Measurements from ENCODE around the gene CD1D. TPM values are rescaled to one million over a fixed set of nuclear protein-coding genes. Genes with fewer than 3 reads are reported as not detected.
"Not testable (repeated sequence)": the region's sequence is repeated elsewhere in the genome, so short reads cannot be mapped to it uniquely, and the experiment has no call there.

The CD1D gene
- polyA plus RNA-seq, 2 donors, result 0.27 to 0.47 TPM

- H3K4me3 ChIP-seq (ENCODE audit: low read depth in 1 of 2, low read length in 2 of 2), result no peak overlapping the region
- no peaks in the 10 kb centered on the region for H3K36me3 ChIP-seq (ENCODE audit: control insufficient read depth in 2 of 2, insufficient read depth in 2 of 2, low read length in 1 of 2)
- 54 to 71% methylated on average over 1 of the region's 1 CpG for WGBS, 2 donors
- no peak overlapping the region for H3K27ac ChIP-seq (ENCODE audit: low read depth in 2 of 2, low read length in 1 of 2)
- peaks cover 0 to 3% of the 10 kb centered on the region in 2 donors for H3K4me1 ChIP-seq (ENCODE audit: control insufficient read depth in 2 of 2, insufficient read depth in 2 of 2, low read length in 1 of 2)
- no peaks in the 10 kb centered on the region for H3K9me3 ChIP-seq (ENCODE audit: control insufficient read depth in 2 of 2, insufficient read depth in 1 of 2, low read depth in 1 of 2, low read length in 1 of 2)
- H3K27me3 ChIP-seq (ENCODE audit: control insufficient read depth in 1 of 2, insufficient read depth in 2 of 2, low read length in 2 of 2), result no peaks in the 10 kb centered on the region
Observed at GRCh38 chr1:158208586-158209116, 28.0 kb downstream of the CD1D start.

- WGBS, 2 donors, result 70 to 71% methylated on average over 10 of the region's 10 CpGs
- no peaks in the 10 kb centered on the region for H3K27me3 ChIP-seq (ENCODE audit: control insufficient read depth in 1 of 2, insufficient read depth in 2 of 2, low read length in 2 of 2)
- H3K36me3 ChIP-seq (ENCODE audit: control insufficient read depth in 2 of 2, insufficient read depth in 2 of 2, low read length in 1 of 2), result no peaks in the 10 kb centered on the region
Observed at GRCh38 chr1:158212320-158212719, 31.6 kb downstream of the CD1D start.

GRCh38 chr1:158223445-158223844 is 42.8 kb downstream of the CD1D start:
- H3K27ac ChIP-seq (ENCODE audit: low read depth in 2 of 2, low read length in 1 of 2); H3K36me3 ChIP-seq (ENCODE audit: control insufficient read depth in 2 of 2, insufficient read depth in 2 of 2, low read length in 1 of 2); H3K9me3 ChIP-seq (ENCODE audit: control insufficient read depth in 2 of 2, insufficient read depth in 1 of 2, low read depth in 1 of 2, low read length in 1 of 2); H3K4me3 ChIP-seq (ENCODE audit: low read depth in 1 of 2, low read length in 2 of 2); H3K27me3 ChIP-seq (ENCODE audit: control insufficient read depth in 1 of 2, insufficient read depth in 2 of 2, low read length in 2 of 2); H3K4me1 ChIP-seq (ENCODE audit: control insufficient read depth in 2 of 2, insufficient read depth in 2 of 2, low read length in 1 of 2): not testable (repeated sequence)

More at GRCh38 chr1:158212320-158212719, 31.6 kb downstream of the CD1D start:
- H3K9me3 ChIP-seq (ENCODE audit: control insufficient read depth in 2 of 2, insufficient read depth in 1 of 2, low read depth in 1 of 2, low read length in 1 of 2), result peaks cover 0 to 2% of the 10 kb centered on the region in 2 donors
- H3K4me3 ChIP-seq (ENCODE audit: low read depth in 1 of 2, low read length in 2 of 2), result no peak overlapping the region
- peaks cover 0 to 3% of the 10 kb centered on the region in 2 donors for H3K4me1 ChIP-seq (ENCODE audit: control insufficient read depth in 2 of 2, insufficient read depth in 2 of 2, low read length in 1 of 2)
- H3K27ac ChIP-seq (ENCODE audit: low read depth in 2 of 2, low read length in 1 of 2), result no peak overlapping the region

- WGBS, 2 donors, result 56 to 70% methylated on average over 2 of the region's 2 CpGs
- H3K27ac ChIP-seq (ENCODE audit: low read depth in 2 of 2, low read length in 1 of 2), result no peak overlapping the region
- no peaks in the 10 kb centered on the region for H3K9me3 ChIP-seq (ENCODE audit: control insufficient read depth in 2 of 2, insufficient read depth in 1 of 2, low read depth in 1 of 2, low read length in 1 of 2)
- no peaks in the 10 kb centered on the region for H3K4me1 ChIP-seq (ENCODE audit: control insufficient read depth in 2 of 2, insufficient read depth in 2 of 2, low read length in 1 of 2)
- H3K36me3 ChIP-seq (ENCODE audit: control insufficient read depth in 2 of 2, insufficient read depth in 2 of 2, low read length in 1 of 2), result no peaks in the 10 kb centered on the region
- no peak overlapping the region for H3K4me3 ChIP-seq (ENCODE audit: low read depth in 1 of 2, low read length in 2 of 2)
- H3K27me3 ChIP-seq (ENCODE audit: control insufficient read depth in 1 of 2, insufficient read depth in 2 of 2, low read length in 2 of 2), result no peaks in the 10 kb centered on the region
Observed at GRCh38 chr1:158227904-158228623, 47.4 kb downstream of the CD1D start.

Other genes starting within 250 kb of the CD1D start
- gene KIRREL1, start 187.2 kb upstream of the CD1D start, polyA plus RNA-seq, result 1 to 10 TPM; 2.9 to 3.7 TPM
- gene CD1A, start 73.5 kb downstream of the CD1D start, polyA plus RNA-seq, result 1 to 10 TPM in 1 of 2 donors, under 1 TPM in 1; 0.18 to 4.7 TPM
- gene CD1C, start 109.0 kb downstream of the CD1D start, polyA plus RNA-seq, result 1 to 10 TPM in 1 of 2 donors, under 1 TPM in 1; 0.31 to 1.9 TPM
- under 1 TPM in 1 of 2 donors, not detected in 1; 0.13 TPM for gene CD1B, start 150.6 kb downstream of the CD1D start, polyA plus RNA-seq
- 1 to 10 TPM in 1 of 2 donors, under 1 TPM in 1; 0.16 to 2.2 TPM for gene CD1E, start 173.0 kb downstream of the CD1D start, polyA plus RNA-seq
- gene OR10T2, start 218.6 kb downstream of the CD1D start, polyA plus RNA-seq, result not detected
- gene OR10K2, start 245.3 kb downstream of the CD1D start, polyA plus RNA-seq, result not detected